ENCODE results near the gene PARN.

DNA sequence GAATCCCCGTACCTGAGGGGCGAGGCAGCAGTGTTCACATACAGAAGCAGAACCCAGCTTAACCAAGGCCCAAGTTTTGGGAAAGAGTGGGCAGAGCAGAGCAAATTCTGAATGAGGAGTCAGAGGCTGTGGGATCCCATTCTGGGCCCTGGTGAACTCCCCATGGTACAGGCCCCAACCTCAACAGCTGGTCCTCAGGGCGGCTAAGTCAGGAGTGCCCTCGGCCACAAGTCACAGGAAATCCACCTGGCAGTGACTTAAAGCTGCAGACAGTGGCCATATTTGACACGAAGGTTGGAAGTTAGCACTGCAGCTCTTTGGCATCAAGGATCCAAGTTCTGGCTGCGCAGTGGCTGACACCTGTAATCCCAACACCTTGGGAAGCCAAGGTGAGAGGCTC lies 237.1 kb downstream of the PARN start:
- TF ChIP-seq, protein P1, sequence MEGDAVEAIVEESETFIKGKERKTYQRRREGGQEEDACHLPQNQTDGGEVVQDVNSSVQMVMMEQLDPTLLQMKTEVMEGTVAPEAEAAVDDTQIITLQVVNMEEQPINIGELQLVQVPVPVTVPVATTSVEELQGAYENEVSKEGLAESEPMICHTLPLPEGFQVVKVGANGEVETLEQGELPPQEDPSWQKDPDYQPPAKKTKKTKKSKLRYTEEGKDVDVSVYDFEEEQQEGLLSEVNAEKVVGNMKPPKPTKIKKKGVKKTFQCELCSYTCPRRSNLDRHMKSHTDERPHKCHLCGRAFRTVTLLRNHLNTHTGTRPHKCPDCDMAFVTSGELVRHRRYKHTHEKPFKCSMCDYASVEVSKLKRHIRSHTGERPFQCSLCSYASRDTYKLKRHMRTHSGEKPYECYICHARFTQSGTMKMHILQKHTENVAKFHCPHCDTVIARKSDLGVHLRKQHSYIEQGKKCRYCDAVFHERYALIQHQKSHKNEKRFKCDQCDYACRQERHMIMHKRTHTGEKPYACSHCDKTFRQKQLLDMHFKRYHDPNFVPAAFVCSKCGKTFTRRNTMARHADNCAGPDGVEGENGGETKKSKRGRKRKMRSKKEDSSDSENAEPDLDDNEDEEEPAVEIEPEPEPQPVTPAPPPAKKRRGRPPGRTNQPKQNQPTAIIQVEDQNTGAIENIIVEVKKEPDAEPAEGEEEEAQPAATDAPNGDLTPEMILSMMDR (IDR thresholded peaks at IDR 0.05) = no peak
- TF ChIP-seq POLR2AphosphoS5 (IDR thresholded peaks at IDR 0.05; ENCODE audit: low read depth, low read length) (no peak), SIN3A (IDR thresholded peaks at IDR 0.05; ENCODE audit: borderline replicate concordance, insufficient read depth, low read depth, low read length) (no peak), TCF7L2 (IDR thresholded peaks at IDR 0.05; ENCODE audit: low read depth, low read length) (no peak)
- TF ChIP-seq, protein P2, sequence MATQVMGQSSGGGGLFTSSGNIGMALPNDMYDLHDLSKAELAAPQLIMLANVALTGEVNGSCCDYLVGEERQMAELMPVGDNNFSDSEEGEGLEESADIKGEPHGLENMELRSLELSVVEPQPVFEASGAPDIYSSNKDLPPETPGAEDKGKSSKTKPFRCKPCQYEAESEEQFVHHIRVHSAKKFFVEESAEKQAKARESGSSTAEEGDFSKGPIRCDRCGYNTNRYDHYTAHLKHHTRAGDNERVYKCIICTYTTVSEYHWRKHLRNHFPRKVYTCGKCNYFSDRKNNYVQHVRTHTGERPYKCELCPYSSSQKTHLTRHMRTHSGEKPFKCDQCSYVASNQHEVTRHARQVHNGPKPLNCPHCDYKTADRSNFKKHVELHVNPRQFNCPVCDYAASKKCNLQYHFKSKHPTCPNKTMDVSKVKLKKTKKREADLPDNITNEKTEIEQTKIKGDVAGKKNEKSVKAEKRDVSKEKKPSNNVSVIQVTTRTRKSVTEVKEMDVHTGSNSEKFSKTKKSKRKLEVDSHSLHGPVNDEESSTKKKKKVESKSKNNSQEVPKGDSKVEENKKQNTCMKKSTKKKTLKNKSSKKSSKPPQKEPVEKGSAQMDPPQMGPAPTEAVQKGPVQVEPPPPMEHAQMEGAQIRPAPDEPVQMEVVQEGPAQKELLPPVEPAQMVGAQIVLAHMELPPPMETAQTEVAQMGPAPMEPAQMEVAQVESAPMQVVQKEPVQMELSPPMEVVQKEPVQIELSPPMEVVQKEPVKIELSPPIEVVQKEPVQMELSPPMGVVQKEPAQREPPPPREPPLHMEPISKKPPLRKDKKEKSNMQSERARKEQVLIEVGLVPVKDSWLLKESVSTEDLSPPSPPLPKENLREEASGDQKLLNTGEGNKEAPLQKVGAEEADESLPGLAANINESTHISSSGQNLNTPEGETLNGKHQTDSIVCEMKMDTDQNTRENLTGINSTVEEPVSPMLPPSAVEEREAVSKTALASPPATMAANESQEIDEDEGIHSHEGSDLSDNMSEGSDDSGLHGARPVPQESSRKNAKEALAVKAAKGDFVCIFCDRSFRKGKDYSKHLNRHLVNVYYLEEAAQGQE (IDR thresholded peaks at IDR 0.05; ENCODE audit: insufficient read depth in 1 of 2, low read depth in 2 of 2, low read length in 1 of 2) = no peak
